Large intestine (tissue), 3 donors: Measurements from ENCODE around the gene PLXNA1. TPM values are rescaled to one million over a fixed set of nuclear protein-coding genes. Genes with fewer than 3 reads are reported as not detected.

ENCODE experiments used
- DNase-seq, 2 donors: peaks; one replicate each; pipeline versions ENCODE4 v3.0.0 to v3.0.0-alpha.2; 2013
- H3K27ac ChIP-seq: one replicate; pipeline ENCODE4 v1.5.1; 2013; ENCODE audit warnings: low read length
- H3K27me3 ChIP-seq: 2 replicates; pipeline ENCODE4 v1.6.1; 2013; ENCODE audit warnings: low read length; ENCODE audit not compliant: control insufficient read depth, insufficient read depth
- H3K36me3 ChIP-seq: 2 replicates; pipeline ENCODE4 v1.6.1; 2013; ENCODE audit warnings: low read length; ENCODE audit not compliant: control insufficient read depth, insufficient read depth
- H3K4me1 ChIP-seq: one replicate; pipeline ENCODE4 v1.6.1; 2013; ENCODE audit warnings: low read length; ENCODE audit not compliant: control insufficient read depth, insufficient read depth
- H3K4me3 ChIP-seq: one replicate; pipeline ENCODE4 v1.5.1; 2013; ENCODE audit warnings: low read length
- H3K9me3 ChIP-seq: one replicate; pipeline ENCODE4 v1.6.1; 2013; ENCODE audit warnings: mild to moderate bottlenecking, low read depth, low read length, moderate library complexity; ENCODE audit not compliant: control insufficient read depth
- WGBS: methylation state at CpG from one replicate; pipeline ENCODE4 v1.1.5; 2013; ENCODE audit warnings: low lambda C conversion rate; ENCODE audit not compliant: insufficient coverage; 5-methylcytosine and 5-hydroxymethylcytosine counted together
- polyA plus RNA-seq: library from polyadenylated mRNA; unstranded; fragments of 120-200 nt; gene quantifications from one replicate; pipeline ENCODE4 v1.2.1, GENCODE V29; 2013

PLXNA1 gene
- polyA plus RNA-seq, 1 donor: 16.5 TPM

DNA sequence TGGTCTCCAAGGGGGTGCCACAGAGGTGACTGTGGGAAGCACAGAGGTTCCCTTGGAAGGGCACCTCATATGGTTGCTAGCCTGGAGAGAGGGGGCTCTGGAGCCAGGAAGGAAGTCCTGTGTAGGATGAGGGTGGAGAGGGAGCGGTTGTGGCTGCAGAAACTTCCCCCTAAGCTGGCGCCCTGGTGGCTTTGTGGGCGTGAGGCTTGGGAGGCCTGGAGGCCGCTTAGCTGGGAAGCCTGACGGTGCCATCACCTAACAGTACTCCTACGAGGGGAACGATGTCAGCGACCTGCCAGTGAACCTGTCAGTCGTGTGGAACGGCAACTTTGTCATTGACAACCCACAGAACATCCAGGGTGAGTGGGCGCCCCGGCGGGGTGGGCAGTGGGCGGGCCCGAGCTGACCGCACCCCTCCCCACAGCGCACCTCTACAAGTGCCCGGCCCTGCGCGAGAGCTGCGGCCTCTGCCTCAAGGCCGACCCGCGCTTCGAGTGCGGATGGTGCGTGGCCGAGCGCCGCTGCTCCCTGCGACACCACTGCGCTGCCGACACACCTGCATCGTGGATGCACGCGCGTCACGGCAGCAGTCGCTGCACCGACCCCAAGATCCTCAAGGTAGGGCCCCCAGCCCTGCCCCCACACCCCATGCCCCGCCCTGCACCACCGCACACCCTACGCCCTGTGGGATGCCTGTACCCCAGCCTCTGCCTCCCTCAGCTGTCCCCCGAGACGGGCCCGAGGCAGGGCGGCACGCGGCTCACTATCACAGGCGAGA is 31.0 kb downstream of the PLXNA1 start:
- no peak for DNase-seq
- Histone ChIP-seq H3K27me3 (no peaks in the 10 kb centered on the region), H3K36me3 (peaks cover 67% of the 10 kb centered on the region), H3K9me3 (no peaks in the 10 kb centered on the region), H3K4me1 (no peaks in the 10 kb centered on the region), H3K27ac (no peak overlapping the region), H3K4me3 (no peak overlapping the region)
- no CpG with 5 or more reads among the region's 50 CpGs for WGBS

DNA sequence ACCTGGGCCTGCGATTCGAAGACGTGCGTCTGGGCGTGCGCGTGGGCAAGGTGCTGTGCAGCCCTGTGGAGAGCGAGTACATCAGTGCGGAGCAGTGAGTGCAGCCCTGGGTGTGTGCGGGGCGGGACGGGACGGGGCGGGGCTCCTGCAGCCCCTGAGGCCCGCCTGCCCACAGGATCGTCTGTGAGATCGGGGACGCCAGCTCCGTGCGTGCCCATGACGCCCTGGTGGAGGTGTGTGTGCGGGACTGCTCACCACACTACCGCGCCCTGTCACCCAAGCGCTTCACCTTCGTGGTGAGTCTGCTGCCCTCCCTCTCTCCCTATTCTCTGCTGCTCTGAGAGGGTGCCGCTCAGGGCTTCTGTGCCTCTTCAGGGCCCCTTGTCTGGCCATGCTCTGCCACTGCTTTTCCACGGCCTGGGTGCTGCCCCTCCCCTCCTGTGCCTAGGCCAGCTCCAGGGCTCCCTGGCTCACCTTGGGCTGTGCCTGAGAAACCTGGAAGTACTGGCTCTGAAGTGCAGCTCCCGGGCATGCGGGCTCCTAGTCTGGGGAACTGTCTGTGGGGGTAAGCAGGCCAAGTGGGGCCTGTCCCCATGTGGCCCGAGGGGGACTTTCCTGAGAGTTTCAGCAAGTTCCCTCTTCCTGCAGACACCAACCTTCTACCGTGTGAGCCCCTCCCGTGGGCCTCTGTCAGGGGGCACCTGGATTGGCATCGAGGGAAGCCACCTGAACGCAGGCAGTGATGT is 31.8 kb downstream of the PLXNA1 start:
- H3K27ac ChIP-seq: no peak overlapping the region
- no peak overlapping the region for H3K4me3 ChIP-seq
- H3K4me1 ChIP-seq: no peaks in the 10 kb centered on the region
- H3K36me3 ChIP-seq: peaks cover 74% of the 10 kb centered on the region
- no peaks in the 10 kb centered on the region for H3K27me3 ChIP-seq
- H3K9me3 ChIP-seq: no peaks in the 10 kb centered on the region
- no CpG with 5 or more reads among the region's 35 CpGs for WGBS
- DNase-seq: no peak

DNA sequence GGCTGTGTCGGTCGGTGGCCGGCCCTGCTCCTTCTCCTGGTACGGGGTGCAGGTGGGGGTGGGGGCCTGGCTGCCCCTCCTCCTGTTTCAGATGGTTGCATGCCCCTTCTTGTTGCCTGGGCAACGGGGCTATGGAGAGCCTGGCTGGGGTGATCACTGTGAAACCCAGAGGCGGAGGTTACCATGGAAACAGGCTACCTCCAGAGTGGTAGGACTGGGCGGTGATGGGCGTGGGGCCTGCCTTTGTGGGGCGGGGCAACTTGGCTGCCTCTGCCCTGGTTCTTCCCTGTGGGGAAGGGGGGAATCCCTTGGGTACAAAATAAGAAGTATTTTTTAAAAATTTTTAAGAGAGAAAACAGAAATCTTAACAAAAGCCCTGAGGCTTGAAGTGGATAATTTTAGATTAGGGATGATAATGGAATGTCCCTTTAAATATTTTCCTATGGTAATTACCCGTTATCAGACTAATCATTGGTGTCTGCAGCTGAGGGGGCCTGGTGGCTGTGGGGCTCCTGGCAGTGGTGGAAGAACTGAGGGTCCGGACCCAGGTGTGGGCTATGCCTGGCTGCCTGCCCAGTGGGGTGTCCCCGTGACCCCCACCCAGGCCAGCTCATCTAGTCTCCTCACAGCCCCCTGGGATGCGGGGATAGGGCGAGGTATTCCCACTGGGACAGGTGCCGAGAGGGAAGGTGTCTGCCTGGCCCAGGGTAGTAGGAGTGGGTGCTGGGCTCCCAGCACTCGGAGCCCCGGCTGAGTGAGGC is 32.5 kb downstream of the PLXNA1 start:
- DNase-seq: no peak
- no peaks in the 10 kb centered on the region for H3K4me1 ChIP-seq
- no peak overlapping the region for H3K4me3 ChIP-seq
- no peaks in the 10 kb centered on the region for H3K9me3 ChIP-seq
- H3K27me3 ChIP-seq: no peaks in the 10 kb centered on the region
- peaks cover 77% of the 10 kb centered on the region for H3K36me3 ChIP-seq
- H3K27ac ChIP-seq: no peak overlapping the region
- WGBS: no CpG with 5 or more reads among the region's 17 CpGs

DNA sequence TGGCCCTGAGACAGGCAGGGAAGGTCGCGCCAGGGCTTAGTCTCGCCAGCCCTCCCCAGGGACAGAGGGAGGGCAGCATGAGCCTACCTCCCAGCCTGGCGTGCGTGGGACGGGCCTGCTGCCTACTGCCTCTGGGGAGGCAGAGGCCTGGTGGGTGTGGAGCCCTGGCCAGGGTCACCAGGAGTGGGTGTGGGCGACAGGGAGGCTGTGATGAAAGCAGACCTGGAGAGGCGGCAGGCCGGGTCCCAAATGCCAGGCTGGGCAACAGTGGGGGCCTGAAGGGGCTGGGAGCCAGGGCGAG is 33.1 kb downstream of the PLXNA1 start:
- Histone ChIP-seq H3K9me3 (no peaks in the 10 kb centered on the region), H3K27me3 (no peaks in the 10 kb centered on the region), H3K27ac (no peak overlapping the region), H3K4me3 (no peak overlapping the region), H3K36me3 (peaks cover 81% of the 10 kb centered on the region), H3K4me1 (no peaks in the 10 kb centered on the region)
- no peak for DNase-seq
- no CpG with 5 or more reads among the region's 10 CpGs for WGBS

DNA sequence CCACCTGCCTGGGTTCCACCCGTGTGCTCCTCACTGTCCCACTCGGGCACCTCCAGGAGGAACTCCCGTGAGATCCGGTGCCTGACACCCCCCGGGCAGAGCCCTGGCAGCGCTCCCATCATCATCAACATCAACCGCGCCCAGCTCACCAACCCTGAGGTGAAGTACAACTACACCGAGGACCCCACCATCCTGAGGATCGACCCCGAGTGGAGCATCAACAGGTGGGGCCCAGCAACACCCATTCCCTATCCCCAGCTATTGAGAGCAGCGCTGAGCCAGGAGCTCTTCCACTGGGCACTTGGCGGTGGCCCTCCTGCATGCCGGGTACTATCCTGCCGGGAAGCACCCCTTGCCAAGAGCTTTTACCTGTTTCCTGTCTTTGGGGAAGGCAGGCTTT is 33.5 kb downstream of the PLXNA1 start:
- peaks cover 81% of the 10 kb centered on the region for H3K36me3 ChIP-seq
- H3K4me1 ChIP-seq: no peaks in the 10 kb centered on the region
- H3K9me3 ChIP-seq: no peaks in the 10 kb centered on the region
- H3K4me3 ChIP-seq: no peak overlapping the region
- H3K27ac ChIP-seq: no peak overlapping the region
- no peaks in the 10 kb centered on the region for H3K27me3 ChIP-seq
- no peak for DNase-seq
- WGBS: no CpG with 5 or more reads among the region's 15 CpGs

DNA sequence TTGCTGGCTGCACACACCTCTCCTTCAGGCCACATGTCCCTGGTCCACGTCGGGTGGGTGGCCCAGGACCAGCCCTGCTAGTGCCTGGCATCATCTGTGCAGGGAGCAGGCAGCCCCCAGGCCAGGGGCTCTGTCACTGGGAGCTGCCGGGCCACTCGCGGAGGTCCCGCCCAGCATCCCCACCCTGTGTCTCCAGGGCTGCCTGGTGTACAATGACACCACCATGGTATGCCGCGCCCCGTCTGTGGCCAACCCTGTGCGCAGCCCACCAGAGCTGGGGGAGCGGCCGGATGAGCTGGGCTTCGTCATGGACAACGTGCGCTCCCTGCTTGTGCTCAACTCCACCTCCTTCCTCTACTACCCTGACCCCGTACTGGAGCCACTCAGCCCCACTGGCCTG is 34.3 kb downstream of the PLXNA1 start:
- Histone ChIP-seq H3K4me1 (no peaks in the 10 kb centered on the region), H3K27me3 (no peaks in the 10 kb centered on the region), H3K9me3 (no peaks in the 10 kb centered on the region), H3K36me3 (peaks cover 83% of the 10 kb centered on the region), H3K27ac (no peak overlapping the region), H3K4me3 (no peak overlapping the region)
- no peak for DNase-seq
- WGBS: no CpG with 5 or more reads among the region's 16 CpGs

DNA sequence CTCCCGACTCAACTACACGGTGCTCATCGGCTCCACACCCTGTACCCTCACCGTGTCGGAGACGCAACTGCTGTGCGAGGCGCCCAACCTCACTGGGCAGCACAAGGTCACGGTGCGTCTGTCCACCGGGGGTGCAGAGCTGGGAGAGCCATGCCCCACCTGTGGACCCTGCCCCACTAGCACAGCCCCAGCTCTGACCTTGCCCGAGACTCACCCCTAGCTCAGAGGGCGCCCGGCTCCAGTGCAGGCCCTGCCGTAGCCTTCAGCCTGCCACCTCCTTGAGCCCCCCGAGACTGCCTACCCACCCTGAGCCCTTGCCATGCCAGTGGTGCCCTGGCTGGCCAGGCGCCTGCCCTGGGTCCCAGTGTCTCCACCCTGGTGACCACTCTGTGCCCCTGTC is 34.9 kb downstream of the PLXNA1 start:
- peaks cover 83% of the 10 kb centered on the region for H3K36me3 ChIP-seq
- H3K4me3 ChIP-seq: no peak overlapping the region
- H3K27ac ChIP-seq: no peak overlapping the region
- no peaks in the 10 kb centered on the region for H3K27me3 ChIP-seq
- no CpG with 5 or more reads among the region's 17 CpGs for WGBS
- DNase-seq: no peak
- no peaks in the 10 kb centered on the region for H3K4me1 ChIP-seq
- H3K9me3 ChIP-seq: no peaks in the 10 kb centered on the region

DNA sequence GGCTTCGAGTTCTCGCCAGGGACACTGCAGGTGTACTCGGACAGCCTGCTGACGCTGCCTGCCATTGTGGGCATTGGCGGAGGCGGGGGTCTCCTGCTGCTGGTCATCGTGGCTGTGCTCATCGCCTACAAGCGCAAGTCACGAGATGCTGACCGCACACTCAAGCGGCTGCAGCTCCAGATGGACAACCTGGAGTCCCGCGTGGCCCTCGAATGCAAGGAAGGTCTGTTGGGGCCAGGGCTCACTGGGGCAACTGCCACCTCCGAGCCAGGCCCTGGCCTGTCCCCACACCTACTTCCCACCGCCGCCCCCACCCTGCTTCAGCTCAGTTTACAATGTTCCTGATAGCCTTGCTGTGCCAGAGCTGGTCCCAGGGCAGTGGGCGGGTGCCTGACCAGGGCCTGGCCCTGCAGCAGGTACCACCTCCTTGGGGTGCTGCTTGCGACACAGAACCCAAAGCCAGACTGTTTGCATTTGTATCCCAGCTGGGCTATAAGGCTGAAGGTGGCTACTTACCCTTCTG is 35.5 kb downstream of the PLXNA1 start:
- Histone ChIP-seq H3K36me3 (peaks cover 87% of the 10 kb centered on the region), H3K27ac (no peak overlapping the region), H3K9me3 (no peaks in the 10 kb centered on the region), H3K4me1 (no peaks in the 10 kb centered on the region), H3K4me3 (no peak overlapping the region), H3K27me3 (no peaks in the 10 kb centered on the region)
- no peak for DNase-seq
- WGBS: no CpG with 5 or more reads among the region's 20 CpGs

DNA sequence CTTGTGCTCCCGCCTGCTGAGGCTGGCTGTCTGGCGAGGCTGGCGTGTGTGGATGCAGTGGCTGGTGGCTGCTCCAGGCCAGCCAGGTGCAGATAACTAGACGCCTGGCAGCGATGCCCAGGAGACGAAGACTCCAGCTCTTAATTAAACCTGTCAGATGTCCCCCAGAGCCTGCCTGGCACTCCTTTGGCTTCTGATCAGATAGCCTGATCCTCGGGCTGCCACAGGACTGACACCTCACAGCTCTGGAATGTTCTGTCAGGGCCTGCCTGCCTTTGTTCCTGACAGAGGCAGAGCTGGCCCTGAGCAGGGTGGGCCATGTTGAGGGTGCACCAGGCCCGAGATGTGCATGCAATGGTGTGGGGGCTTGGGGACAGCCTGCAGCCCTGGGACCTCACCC is 36.5 kb downstream of the PLXNA1 start:
- no peaks in the 10 kb centered on the region for H3K4me1 ChIP-seq
- no peak for DNase-seq
- no CpG with 5 or more reads among the region's 8 CpGs for WGBS

DNA sequence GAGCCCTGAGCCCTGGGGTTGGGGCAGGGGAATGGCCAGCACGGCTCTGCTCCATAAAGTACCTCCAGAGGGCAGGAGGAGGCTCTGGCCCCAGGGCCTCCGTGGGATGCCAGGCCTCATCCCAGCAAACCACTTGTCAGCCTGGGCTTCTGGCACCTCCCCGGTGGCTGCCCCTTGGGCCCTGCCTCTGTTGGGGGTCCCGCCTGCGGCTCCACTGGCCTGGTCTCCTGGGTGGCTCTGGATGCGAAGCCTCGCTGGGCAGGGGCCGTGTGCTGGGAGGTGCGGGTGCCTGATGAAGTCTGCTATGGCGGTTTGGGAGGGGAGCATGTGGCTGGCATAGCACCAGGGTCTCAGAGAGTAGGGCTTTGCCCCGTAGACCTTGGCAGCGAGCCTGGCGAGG is 37.6 kb downstream of the PLXNA1 start:
- Histone ChIP-seq H3K27me3 (no peaks in the 10 kb centered on the region), H3K27ac (no peak overlapping the region), H3K9me3 (no peaks in the 10 kb centered on the region), H3K36me3 (peaks cover 77% of the 10 kb centered on the region), H3K4me3 (no peak overlapping the region), H3K4me1 (no peaks in the 10 kb centered on the region)
- no CpG with 5 or more reads among the region's 13 CpGs for WGBS
- DNase-seq: no peak

More for the DNA sequence above, 36.5 kb downstream of the PLXNA1 start:
- H3K4me3 ChIP-seq: no peak overlapping the region
- no peak overlapping the region for H3K27ac ChIP-seq
- peaks cover 82% of the 10 kb centered on the region for H3K36me3 ChIP-seq
- H3K27me3 ChIP-seq: no peaks in the 10 kb centered on the region
- H3K9me3 ChIP-seq: no peaks in the 10 kb centered on the region
